Measurements from ENCODE around the gene ZMYND11.
"Not testable (repeated sequence)": the region's sequence is repeated elsewhere in the genome, so short reads cannot be mapped to it uniquely, and the experiment has no call there.

DNA sequence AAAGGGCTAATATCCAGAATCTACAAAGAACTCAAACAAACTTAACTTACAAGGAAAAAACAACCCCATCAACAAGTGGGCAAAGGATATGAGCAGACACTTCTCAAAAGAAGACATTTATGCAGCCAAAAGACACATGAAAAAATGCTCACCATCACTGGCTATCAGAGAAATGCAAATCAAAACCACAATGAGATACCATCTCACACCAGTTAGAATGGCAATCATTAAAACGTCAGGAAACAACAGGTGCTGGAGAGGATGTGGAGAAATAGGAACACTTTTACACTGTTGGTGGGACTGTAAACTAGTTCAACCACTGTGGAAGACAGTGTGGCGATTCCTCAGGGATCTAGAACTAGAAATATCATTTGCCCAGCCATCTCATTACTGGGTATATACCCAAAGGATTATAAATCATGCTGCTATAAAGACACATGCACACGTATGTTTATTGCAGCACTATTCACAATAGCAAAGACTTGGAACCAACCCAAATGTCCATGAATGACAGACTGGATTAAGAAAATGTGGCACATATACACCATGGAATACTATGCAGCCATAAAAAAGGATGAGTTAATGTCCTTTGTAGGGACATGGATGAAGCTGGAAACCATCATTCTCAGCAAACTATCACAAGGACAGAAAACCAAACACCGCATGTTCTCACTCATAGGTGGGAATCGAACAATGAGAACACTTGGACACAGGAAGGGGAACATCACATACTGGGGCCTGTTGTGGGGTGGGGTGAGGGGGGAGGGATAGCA, 130.7 kb downstream of the ZMYND11 start:
- TF ChIP-seq, protein P1, sequence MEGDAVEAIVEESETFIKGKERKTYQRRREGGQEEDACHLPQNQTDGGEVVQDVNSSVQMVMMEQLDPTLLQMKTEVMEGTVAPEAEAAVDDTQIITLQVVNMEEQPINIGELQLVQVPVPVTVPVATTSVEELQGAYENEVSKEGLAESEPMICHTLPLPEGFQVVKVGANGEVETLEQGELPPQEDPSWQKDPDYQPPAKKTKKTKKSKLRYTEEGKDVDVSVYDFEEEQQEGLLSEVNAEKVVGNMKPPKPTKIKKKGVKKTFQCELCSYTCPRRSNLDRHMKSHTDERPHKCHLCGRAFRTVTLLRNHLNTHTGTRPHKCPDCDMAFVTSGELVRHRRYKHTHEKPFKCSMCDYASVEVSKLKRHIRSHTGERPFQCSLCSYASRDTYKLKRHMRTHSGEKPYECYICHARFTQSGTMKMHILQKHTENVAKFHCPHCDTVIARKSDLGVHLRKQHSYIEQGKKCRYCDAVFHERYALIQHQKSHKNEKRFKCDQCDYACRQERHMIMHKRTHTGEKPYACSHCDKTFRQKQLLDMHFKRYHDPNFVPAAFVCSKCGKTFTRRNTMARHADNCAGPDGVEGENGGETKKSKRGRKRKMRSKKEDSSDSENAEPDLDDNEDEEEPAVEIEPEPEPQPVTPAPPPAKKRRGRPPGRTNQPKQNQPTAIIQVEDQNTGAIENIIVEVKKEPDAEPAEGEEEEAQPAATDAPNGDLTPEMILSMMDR (IDR thresholded peaks at IDR 0.05; ENCODE audit: low read depth, low read length, poor library complexity, severe bottlenecking), result not testable (repeated sequence)
- TF ChIP-seq EZH2phosphoT487 (IDR thresholded peaks at IDR 0.05; ENCODE audit: borderline replicate concordance, low read length), result not testable (repeated sequence)
